Kidney capillary endothelial cell (primary cell): ENCODE measurements around the gene LAMC2.
A peak's percentile ranks its signal among the peaks of the same experiment; 100 is the strongest.

Experiments used
- DNase-seq: peaks from one replicate; pipeline ENCODE4 v3.0.0-alpha.2; 2018; ENCODE audit warnings: low spot score

LAMC2 gene

DNA sequence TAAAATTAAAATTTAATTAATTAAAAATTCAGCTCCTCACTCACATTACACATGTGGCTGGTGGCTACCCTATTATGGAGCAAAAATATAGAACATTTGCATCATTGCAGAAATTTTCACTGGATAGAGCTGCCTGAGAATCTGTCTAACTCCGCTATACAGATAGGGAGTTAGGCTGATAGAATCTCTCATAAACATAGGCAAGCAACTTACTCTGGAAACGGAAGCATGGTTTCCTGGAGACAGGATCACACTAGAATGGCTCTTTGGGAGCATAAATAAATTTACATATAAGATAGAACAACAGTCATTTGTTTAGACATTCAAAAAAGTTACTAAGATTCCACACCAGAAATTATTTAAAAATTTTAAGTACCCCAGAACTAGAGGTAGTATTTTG, 12.2 kb upstream of the LAMC2 start:
- DNase-seq, result peak; percentile 40

DNA sequence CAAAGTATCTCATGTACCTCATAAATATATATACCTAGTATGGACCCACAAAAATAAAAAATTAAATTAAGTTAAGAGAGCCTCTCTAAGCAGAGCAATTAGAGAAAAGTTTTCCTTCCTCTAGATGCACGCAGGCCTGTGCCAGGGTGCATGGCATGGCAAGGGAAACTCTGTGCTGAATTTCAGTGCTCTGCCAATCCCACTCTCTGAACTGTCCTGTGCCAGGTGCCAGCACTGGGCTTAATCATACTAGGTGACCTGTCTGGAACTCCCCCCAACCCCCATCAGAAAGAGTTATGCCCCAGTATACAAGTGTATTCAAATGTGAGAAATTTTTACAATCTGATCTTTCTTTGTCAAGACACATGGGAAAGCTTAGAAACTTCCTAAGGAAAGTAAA, 10.4 kb upstream of the LAMC2 start:
- no peak for DNase-seq

DNA sequence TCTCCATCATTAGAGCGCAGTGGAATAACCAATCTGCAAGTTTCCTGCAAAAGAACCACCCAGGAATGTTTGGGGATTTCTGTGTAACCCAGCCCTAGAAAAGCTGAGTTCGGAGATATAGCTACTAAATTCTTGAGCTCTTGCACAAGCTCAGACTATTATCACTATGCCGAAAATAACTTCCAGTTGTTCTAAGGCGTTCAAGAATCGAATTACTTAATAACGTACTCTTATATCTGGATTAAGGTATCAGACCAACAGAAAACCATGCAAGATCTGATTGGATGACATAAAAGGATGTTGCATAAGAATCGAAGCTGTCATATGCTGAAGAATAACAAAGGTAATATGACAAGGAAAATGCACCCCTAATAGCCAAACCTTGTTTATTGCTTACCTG, 7.5 kb upstream of the LAMC2 start:
- DNase-seq, result no peak

DNA sequence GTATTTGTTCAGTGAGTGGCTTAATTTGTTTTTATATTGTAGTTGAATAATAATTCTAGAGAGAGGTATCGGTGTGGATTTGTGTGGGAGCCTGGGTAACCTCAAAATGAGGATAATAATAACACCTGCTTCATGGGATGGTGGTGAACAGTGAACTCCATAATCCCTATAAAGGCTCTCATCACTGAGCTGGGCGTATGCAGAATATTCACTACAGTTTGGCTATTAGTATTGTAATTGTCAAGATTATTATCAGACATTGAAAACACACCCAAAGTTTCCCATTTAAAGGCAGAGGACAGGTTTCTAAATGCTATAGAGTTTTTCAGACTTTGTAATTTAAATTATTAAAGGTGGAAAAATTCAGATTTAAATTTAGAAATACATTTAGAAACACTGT, 7.0 kb upstream of the LAMC2 start:
- DNase-seq, result no peak

DNA sequence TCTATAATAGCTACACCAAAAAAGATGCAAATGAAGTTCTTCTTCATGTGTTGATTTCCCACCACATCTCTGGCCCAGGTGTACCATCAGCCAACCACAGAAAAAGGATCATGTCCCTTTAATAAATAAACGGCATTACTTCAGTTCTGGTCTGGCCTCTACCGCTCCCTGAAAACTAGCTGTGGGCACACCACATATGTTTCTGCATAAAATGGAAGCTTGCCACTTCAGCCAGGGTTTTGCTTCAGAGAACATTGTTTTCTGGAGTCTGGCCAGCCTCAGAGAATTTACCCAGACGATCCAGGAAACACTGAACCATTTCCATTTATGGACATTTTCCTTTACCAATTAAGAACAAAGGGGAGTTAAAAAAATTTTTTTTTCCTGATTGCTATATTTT, 5.8 kb upstream of the LAMC2 start:
- peak; percentile 70 for DNase-seq

DNA sequence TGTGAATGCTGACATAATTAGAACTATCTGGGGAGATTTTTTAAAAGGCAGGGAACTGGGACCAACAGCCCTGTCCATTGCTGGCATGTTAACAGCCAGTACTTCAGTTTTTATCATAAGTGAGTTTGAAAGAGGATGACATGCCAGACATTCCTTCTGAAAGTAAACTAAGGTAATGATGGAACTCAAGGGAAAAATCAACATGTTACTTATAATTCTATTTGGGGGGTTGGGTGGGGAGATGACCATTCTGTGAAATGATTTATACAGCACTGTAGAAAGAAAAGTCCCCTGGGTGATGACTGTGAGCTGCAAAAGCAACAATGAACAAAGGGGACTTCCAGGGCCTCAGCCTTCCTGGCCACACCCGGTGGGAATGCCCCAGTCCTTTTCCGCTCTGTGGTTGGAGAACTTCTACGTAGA, 5.4 kb upstream of the LAMC2 start:
- DNase-seq, result peak; percentile 88

DNA sequence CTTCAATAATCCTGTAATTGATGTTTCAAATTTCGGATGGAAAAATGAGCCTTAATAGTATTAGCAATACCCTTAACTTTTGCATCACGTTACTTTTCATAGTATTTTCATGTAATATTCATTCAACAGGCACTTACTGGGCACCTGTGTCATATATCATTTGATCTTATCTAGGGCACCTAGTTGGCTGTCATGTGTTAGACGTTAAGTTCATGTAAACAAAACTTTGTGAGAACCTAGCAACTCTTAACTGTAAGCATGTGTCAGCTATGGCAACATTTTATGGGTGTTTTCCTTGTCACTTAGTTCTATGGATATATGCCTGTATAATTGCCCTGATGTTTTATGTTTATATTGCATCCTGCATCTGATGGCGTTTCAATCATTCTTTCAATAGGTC, 777 bp downstream of the LAMC2 start:
- no peak for DNase-seq

DNA sequence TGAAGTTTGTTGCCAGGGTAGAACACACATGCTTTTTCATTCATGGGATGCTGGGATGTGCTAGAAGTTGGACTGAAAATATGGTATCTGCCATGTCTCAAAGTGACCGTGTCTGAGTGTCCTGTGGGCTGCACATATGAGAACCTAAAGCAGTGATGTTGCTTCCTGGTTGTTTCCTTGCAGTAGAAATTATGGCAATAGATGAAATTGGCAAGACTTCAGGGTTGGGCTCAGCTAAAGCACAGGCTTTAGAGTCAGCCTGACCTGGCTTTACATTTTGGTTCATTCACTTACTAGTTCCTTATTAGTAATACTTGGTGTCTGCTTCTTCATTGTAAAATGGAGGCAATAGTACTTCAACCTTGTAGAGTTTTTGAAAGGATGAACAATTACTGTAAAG, 2.2 kb downstream of the LAMC2 start:
- DNase-seq, result no peak

DNA sequence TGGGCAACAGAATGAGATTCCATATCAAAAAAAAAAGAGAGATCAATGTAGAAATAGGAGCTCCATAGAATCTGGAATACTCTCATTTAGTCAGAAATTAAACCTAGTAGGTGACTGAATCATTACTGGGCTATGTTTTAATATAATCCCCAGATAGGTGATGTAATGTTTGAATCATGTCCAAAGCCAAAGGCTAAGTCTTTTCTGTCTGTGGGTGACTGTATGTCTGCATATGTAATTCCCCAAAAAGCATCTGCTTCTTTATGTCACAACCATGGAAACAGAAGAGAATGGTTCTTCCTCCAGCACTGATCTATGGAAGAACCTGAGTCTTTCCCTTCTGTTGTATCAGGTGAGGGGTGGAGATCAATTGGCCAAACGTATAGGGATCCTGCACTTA, 5.8 kb downstream of the LAMC2 start:
- peak; percentile 37 for DNase-seq

DNA sequence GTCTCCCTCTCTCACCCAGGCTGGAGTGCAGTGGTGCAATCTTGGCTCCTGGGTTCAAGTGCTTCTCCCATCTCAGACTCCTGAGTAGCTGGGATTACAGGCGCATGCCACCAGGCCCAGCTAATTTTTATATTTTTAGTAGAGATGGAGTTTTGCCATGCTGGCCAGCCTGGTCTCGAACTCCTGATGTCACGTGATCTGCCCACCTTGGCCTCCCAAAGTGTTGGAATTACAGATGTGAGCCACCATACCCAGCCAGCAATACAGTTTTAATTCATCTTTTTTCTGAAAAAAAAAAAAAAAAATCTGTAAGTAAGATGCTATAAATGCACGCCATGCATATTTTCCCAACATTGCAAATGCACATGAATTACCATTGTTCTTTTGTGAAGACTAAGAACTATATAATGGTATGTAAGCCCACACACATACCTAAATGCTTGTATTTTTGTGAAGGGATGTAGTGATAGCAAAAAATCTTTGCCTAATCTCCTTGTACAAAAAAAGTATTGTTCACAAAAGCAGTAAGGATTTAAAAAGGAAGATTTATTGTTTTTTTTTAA, 8.0 kb downstream of the LAMC2 start:
- no peak for DNase-seq

DNA sequence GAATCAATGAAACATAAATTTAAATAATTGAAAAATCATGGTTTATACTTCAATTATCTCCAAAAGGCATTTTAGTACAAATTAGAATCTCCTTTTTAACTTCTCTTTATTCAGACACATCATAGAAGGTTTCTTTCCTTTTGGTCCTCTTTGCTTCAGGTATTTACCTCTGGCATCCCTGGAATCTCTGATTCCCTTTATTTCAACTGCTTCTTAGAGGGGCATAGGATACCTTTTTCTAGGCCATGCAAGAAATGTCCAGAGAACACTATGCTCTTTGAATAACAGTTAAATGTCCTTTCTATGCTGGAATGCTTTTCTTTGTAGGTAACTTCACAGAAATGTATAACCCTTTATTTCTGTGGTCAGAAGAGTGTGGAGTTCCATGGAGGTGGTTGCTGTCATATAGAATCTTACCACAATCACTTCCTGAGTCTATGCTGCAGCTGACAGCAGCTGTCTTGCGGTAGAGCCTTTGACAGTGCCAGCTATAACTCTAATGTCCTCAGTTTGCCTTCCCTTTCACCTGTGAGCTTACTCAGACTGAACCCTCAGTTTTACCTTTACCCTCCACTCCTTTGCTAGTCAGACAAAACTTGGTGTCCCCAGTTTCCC, 8.6 kb downstream of the LAMC2 start:
- DNase-seq, result no peak

DNA sequence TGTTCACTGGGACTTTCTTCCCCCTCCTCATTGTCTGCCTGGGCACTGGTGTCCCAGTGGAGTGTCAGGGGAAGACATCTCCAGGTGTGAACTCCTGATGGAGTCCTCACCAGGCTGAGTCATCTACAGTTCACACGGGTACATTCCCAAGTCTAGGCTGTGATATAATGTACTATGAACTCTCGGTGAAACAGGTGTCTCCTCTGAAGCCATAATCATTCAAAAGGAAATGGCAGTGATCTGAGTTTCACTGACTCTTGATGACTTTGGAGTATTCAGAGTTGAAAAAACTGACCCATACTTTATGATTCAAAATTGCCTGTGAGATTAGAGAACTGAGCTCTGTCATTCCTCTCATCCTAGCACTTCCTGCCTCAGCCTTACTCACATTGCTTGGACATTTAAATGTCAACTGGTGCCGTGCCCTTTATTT, 9.1 kb downstream of the LAMC2 start:
- no peak for DNase-seq

DNA sequence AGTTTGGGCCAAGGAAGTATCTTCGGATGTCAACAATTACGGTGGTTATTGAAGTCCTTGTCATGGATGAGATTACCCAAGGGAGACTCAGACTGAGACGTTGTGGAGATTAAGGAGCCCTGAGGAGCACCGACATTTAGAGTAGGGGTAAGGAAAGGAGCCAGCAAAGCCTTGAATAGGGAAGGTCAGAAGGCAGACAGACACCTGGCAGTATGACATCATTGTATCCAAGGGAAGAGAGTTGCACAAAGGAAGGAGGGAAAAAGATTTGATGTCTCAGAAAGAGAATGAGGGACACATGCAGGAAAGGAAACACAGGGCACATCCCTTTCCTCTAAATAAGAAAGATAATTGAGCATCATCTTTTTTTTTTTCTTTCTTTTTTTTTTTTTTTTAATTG, 11.7 kb downstream of the LAMC2 start:
- DNase-seq, result no peak

DNA sequence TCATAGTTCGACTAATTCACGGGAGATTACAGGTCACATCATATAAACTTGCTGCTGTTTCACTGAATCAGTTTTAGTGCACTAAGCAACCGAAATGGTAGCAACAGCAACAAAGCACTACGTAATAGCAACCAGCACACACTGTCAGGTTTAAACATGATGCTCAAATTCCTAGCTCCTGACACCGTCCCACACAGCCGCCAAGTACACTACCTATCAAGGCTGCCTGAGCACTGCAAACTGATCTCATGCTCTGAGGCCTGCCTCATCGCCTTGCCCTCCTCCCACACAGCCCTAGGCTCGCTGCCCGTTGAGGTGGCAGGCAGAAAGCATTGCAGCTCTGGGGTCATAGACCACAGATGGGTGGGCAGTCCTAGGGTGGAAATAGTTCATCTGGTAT, 12.4 kb downstream of the LAMC2 start:
- DNase-seq, result no peak

DNA sequence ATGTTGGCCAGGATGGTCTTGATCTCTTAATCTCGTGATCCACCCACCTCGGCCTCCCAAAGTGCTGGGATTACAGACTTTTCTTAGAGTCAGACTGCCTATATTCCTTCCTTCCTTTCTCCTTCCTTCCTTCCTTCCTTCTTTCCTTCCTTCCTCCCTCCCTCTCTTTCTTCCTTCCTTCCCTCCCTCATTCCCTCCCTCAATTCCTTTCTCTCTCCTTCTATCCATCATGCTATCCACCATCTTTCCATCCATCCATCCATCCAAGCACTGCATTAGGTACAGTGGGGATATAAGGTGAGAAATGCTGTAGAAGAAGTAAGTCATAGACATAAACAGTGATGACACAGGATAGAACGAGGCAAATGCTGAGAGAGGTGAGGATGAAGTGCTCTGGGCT, 13.2 kb downstream of the LAMC2 start:
- no peak for DNase-seq

DNA sequence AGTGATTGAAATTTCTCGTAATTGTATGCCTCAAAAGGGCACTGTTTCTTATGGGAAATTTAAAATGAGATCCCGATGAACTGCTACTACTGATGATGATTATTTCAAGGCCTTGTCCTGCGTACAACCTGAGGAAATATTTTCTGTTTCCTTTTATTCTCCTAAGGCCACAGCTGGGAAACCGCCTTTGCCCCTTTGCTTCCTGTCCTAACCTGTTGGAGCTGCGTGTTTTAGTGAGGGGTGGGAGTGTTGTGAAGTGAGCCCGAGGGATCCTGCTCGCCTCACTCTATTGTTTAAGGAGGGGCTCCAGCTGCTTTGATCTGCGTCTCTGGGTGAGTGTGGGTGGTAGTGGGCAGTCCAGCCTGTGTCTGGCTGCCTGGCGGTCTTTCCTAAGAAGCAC, 14.4 kb downstream of the LAMC2 start:
- no peak for DNase-seq

DNA sequence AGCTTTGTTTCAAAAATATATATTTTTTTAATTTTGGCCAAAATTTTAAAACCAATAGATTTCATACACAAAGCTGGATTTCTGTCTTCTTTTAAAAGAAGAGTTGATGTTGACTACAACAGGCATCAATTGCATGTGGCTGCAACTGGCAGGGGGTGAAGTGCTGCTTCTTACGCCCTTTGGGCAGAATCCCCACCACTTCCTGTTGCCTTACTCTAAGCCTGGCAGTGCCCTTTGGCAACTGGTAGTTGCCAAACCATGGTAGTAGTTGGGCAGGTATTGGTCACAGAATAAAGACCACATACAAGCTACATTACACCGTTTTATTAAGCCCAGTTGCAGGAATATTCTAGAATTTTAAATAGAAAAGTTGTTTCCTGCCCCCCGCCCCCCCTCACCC, 17.0 kb downstream of the LAMC2 start:
- no peak for DNase-seq

DNA sequence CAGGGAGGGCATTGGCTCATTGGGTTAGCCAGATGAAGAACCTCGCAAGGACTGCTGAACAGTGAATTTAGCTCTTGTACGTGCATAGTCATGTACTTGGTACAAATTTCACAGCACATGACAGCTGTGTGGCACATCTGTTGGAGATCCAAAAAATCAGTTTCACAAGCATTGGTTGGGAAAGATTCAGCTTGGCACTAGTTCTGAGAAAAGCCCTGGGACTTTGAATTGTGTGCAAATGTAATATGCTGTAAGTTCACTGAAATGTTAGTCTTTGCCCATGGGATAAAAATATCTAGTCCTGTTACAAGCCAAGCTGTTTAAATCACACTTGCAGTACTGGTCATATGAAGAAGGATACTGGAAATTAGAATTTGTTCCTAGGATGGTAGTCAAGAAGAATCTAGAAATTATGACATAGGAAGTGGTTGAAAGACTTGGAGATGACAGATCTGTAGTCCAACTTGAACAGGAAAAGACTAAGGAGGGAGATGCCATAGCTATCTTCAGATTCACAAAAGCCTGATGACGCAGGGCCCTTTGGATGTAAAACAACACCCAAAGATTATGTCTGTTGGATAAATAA, 19.2 kb downstream of the LAMC2 start:
- DNase-seq, result no peak

DNA sequence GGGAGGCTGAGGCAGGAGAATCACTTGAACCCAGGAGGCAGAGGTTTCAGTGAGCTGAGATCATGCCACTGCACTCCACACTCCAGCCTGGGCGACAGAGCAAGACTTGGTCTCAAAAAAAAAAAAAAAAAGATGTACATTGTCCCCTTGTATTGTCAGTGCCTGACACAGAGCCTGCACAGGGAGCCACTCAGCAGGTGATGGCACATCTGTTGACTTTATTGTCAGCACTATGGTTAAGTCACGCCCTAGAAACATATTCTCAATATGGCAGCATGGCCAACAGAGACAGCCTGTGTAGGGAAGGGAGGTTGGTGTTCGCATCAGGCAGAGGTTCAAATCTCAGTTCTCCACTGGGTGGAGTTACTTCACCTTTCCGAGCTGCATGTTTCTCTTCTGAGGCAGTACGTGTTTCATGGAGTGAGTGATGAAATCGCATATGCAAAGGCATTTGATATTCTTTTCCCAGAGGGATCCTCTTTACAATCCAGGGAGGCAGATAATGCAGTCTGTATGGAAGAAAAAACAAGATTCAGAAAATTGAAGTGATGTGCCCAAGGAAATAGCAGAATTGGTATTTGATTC, 20.6 kb downstream of the LAMC2 start:
- no peak for DNase-seq

DNA sequence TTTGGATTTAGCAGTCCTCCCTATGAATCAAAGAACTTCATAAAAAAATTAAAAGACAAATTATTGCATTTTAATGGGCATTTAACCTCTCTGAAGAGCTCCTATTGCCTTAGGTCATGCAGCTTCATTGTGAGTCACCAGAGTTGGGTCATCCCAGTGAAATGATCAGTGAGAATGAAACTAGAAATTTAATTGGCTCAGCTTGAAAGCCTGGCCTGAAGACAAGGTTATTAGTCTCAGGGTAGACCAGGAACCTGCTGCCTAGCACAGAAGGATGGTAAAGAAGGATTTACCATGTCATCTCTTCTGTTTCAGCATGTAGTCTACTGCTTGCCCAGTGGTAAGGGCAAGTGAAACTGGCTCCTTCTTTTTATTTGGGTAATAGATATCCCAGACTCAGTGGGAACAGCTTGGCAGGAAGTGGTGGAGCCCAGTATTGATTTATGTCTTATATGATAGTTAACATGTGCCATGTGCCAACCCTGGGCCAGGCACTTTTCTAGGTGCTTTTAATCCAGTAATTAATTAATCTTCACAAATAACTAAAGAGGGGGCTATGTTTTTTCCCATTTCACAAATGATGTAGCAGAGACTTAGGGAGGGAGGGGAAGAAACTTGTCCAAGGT, 23.6 kb downstream of the LAMC2 start:
- DNase-seq, result peak; percentile 68

DNA sequence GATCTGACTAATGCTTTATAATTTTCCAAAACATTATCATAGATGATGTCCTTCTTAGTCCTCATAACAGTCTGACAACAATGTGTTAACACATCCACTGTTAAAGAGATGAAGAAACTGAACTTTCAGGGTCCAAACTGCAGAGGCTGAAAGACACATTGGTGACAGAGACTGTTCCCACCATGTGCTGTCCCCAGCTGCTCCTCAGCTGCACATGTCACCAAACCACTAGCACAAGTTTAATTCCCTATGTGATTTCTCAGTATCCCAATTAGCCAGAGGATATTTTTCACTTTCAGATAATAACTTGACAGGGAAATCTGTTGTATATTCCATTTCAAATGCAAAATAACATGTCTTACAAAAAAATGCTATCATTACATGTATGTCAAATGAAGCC, 24.6 kb downstream of the LAMC2 start:
- no peak for DNase-seq

DNA sequence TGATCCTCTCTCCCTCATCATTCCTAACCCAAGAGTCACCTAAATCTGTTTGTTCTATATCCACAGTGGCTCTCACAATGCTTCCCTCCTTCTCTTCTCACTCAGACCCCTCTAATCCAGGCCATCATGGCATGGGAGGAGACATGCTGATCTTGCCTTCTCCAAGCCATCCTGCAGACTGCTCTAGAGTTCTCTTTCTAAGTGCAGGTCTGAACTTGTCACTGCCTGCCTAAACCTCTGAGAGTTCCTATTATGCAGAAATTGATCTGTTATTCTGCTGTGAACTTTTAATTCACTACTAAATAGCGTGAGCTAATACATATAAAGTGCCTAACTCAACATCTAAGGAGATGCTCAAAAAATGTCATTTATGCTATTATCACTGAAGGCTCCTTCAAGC, 26.8 kb downstream of the LAMC2 start:
- DNase-seq, result no peak
